Upper lobe of left lung (tissue), 4 donors: ENCODE measurements around the gene UQCR10.

Experiments used
- CTCF ChIP-seq, 6 experiments: fragments of 450-650 bp in 4 of 6; fragments of 200-600 bp in 2 of 6; sonication (generic) in 2 of 6; IDR thresholded peaks; one replicate each; pipeline ENCODE4 v1.5.1; 2016 to 2019; ENCODE audit warnings: antibody characterized with exemption in 6 of 6
- POLR2A ChIP-seq, 4 donors: fragments of 450-650 bp; IDR thresholded peaks; one replicate each; pipeline ENCODE4 v1.5.1; 2016 to 2017; ENCODE audit warnings: antibody characterized with exemption in 4 of 4, mild to moderate bottlenecking in 2 of 4

- no peak for TF ChIP-seq CTCF (IDR thresholded peaks at IDR 0.05)
- TF ChIP-seq POLR2A (IDR thresholded peaks at IDR 0.05): no peak
Observed at GRCh38 chr22:29755889-29756288, 11.3 kb upstream of the UQCR10 start.
